Astrocyte (in vitro differentiated cells and primary cell): ENCODE results near the gene TANGO2. TPM values are rescaled to one million over a fixed set of nuclear protein-coding genes. Genes with fewer than 3 reads are reported as not detected.

Experiments
- DNase-seq: peaks from one replicate; pipeline ENCODE4 v3.0.0-alpha.2; 2010; ENCODE audit warnings: low read depth
- FAIRE-seq: peaks from 2 replicates; lab custom pipeline; 2011; peaks lifted over from hg19 to GRCh38; lab: Jason Lieb, UNC
- H2AFZ ChIP-seq: 2 replicates; pipeline ENCODE4 v1.6.0; 2012; ENCODE audit warnings: low read depth, low read length, inconsistent platforms
- H3K27ac ChIP-seq: 2 replicates; pipeline ENCODE4 v1.5.1; 2011; ENCODE audit warnings: low read depth, low read length, inconsistent platforms
- H3K27me3 ChIP-seq: 2 replicates; pipeline ENCODE4 v1.6.0; 2011; ENCODE audit warnings: low read length, inconsistent platforms; ENCODE audit not compliant: insufficient read depth
- H3K36me3 ChIP-seq: 2 replicates; pipeline ENCODE4 v1.5.1; 2011; ENCODE audit warnings: low read length, inconsistent platforms; ENCODE audit not compliant: insufficient read depth
- H3K4me1 ChIP-seq: 2 replicates; pipeline ENCODE4 v1.5.1; 2011; ENCODE audit warnings: low read length, inconsistent platforms; ENCODE audit not compliant: insufficient read depth
- H3K4me2 ChIP-seq: 2 replicates; pipeline ENCODE4 v1.6.0; 2012; ENCODE audit warnings: low read length, inconsistent platforms
- H3K4me3 ChIP-seq: 2 replicates; pipeline ENCODE4 v1.5.1; 2011; ENCODE audit warnings: low read depth, mild to moderate bottlenecking, low read length, inconsistent platforms; ENCODE audit not compliant: insufficient read depth
- H3K79me2 ChIP-seq: 2 replicates; pipeline ENCODE4 v1.6.0; 2012; ENCODE audit warnings: mild to moderate bottlenecking, low read length, inconsistent platforms; ENCODE audit not compliant: insufficient read depth
- H3K9ac ChIP-seq: 2 replicates; pipeline ENCODE4 v1.6.0; 2012; ENCODE audit warnings: mild to moderate bottlenecking, low read length, inconsistent platforms
- H3K9me3 ChIP-seq: 2 replicates; pipeline ENCODE4 v1.5.1; 2012; ENCODE audit warnings: low read depth, mild to moderate bottlenecking, low read length, inconsistent platforms; ENCODE audit not compliant: insufficient read depth
- H4K20me1 ChIP-seq: 2 replicates; pipeline ENCODE4 v1.6.0; 2012; ENCODE audit warnings: low read length, inconsistent platforms; ENCODE audit not compliant: insufficient read depth
- H3K27ac Mint-ChIP-seq: one replicate; pipeline ENCODE4 v1.8.0; 2021; ENCODE audit warnings: mild to moderate bottlenecking, mixed read lengths; ENCODE audit not compliant: unreplicated experiment
- H3K27me3 Mint-ChIP-seq: one replicate; pipeline ENCODE4 v1.8.0; 2021; ENCODE audit warnings: low read depth, mixed read lengths; ENCODE audit not compliant: unreplicated experiment
- H3K36me3 Mint-ChIP-seq: one replicate; pipeline ENCODE4 v1.8.0; 2021; ENCODE audit warnings: low read depth, mixed read lengths; ENCODE audit not compliant: unreplicated experiment
- H3K4me1 Mint-ChIP-seq: one replicate; pipeline ENCODE4 v1.8.0; 2021; ENCODE audit warnings: low read depth, mixed read lengths; ENCODE audit not compliant: unreplicated experiment
- H3K4me3 Mint-ChIP-seq: one replicate; pipeline ENCODE4 v1.8.0; 2021; ENCODE audit warnings: mild to moderate bottlenecking, moderate library complexity, mixed read lengths; ENCODE audit not compliant: unreplicated experiment
- H3K9me3 Mint-ChIP-seq: one replicate; pipeline ENCODE4 v1.8.0; 2021; ENCODE audit warnings: mild to moderate bottlenecking, mixed read lengths; ENCODE audit not compliant: unreplicated experiment
- CTCF ChIP-seq: IDR thresholded peaks from 2 replicates; pipeline ENCODE4 v1.5.1; 2011; ENCODE audit warnings: low read depth, mild to moderate bottlenecking, inconsistent platforms, low read length, moderate library complexity; ENCODE audit not compliant: insufficient read depth
- EZH2 ChIP-seq: IDR thresholded peaks from 2 replicates; pipeline ENCODE4 v1.6.1; 2012; ENCODE audit warnings: mild to moderate bottlenecking, low read length, inconsistent platforms; ENCODE audit not compliant: insufficient read depth
- total RNA-seq: library from RNA; stranded (reverse); gene quantifications from 2 replicates; pipeline ENCODE4 v1.2.1, GENCODE V29; 2021

TANGO2 gene
- total RNA-seq, 1 donor from 2014 or later, result 28.0 TPM

DNA sequence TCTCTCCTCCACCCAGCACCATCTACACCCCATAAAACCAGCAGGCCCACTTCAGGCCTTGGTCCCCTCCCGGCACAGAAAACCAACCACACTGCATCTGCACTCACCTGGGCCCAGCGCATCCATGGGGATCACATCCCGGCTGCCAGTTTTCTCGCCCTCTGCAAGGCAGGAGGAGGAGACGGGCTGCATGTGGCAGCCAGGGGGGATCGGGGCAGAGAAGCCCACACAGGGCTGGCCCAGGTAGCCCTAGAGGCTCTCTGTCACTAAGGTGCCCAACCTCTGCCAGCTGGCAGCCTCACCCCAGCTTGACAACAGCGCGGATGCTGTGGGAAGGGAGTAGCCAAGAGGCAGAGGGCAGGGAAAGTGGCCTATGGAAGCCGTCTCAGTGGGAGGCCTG is 48.7 kb upstream of the TANGO2 start:
- Mint-ChIP-seq H3K9me3 (no peaks in the 10 kb centered on the region), H3K27ac (peak overlapping the region; percentile 66), H3K27me3 (no peaks in the 10 kb centered on the region), H3K4me3 (no peak overlapping the region), H3K4me1 (peaks cover 3% of the 10 kb centered on the region), H3K36me3 (peaks cover 6% of the 10 kb centered on the region)
- Histone ChIP-seq H3K9me3 (no peaks in the 10 kb centered on the region), H2AFZ (no peak overlapping the region), H4K20me1 (peaks cover 31% of the 10 kb centered on the region), H3K27ac (no peak overlapping the region), H3K36me3 (peaks cover 5% of the 10 kb centered on the region), H3K4me1 (peaks cover 10% of the 10 kb centered on the region), H3K4me3 (no peak overlapping the region), H3K4me2 (no peak overlapping the region), H3K79me2 (no peaks in the 10 kb centered on the region), H3K9ac (no peak overlapping the region), H3K27me3 (no peaks in the 10 kb centered on the region)
- no peak for TF ChIP-seq EZH2
- no peak for TF ChIP-seq CTCF
- no peak for DNase-seq
- FAIRE-seq, result no peak

GRCh38 chr22:19972652-19973550 is 48.0 kb upstream of the TANGO2 start:
- Histone ChIP-seq H3K27me3 (no peaks in the 10 kb centered on the region), H3K9me3 (no peaks in the 10 kb centered on the region), H2AFZ (no peak overlapping the region), H3K36me3 (no peaks in the 10 kb centered on the region), H3K4me1 (peaks cover 10% of the 10 kb centered on the region), H3K4me3 (no peak overlapping the region), H3K27ac (no peak overlapping the region), H3K4me2 (no peak overlapping the region), H4K20me1 (peaks cover 25% of the 10 kb centered on the region), H3K79me2 (no peaks in the 10 kb centered on the region), H3K9ac (no peak overlapping the region)
- no peak for TF ChIP-seq CTCF
- no peak for TF ChIP-seq EZH2
- peaks cover 3% of the 10 kb centered on the region for H3K4me1 Mint-ChIP-seq
- H3K36me3 Mint-ChIP-seq, result no peaks in the 10 kb centered on the region
- no peak overlapping the region for H3K4me3 Mint-ChIP-seq
- H3K9me3 Mint-ChIP-seq, result no peaks in the 10 kb centered on the region
- no peak for FAIRE-seq
- no peak overlapping the region for H3K27ac Mint-ChIP-seq
- DNase-seq, result no peak
- no peaks in the 10 kb centered on the region for H3K27me3 Mint-ChIP-seq
